Hepatocyte (in vitro differentiated cells): ENCODE data around the gene CDH12.

Experiments used
- CTCF ChIP-seq: fragments of 200-600 bp; sonication (generic); IDR thresholded peaks from 2 replicates; pipeline ENCODE4 v1.5.1; 2016; ENCODE audit warnings: antibody characterized with exemption, mild to moderate bottlenecking; ENCODE audit not compliant: poor library complexity
- EZH2phosphoT487 ChIP-seq: fragments of 200-600 bp; sonication (generic); IDR thresholded peaks from one replicate; pipeline ENCODE4 v1.6.1; 2018; ENCODE audit warnings: antibody characterized with exemption, mild to moderate bottlenecking, low read depth, moderate library complexity; ENCODE audit not compliant: unreplicated experiment, severe bottlenecking

- TF ChIP-seq CTCF (no peak), EZH2phosphoT487 (no peak)
Observed at GRCh38 chr5:22673131-22673530, 180.0 kb downstream of the CDH12 start.
